HCT116 (cell line): ENCODE results near the gene PDE6H.

Experiments used
- EGR1 ChIP-seq: IDR thresholded peaks from 2 replicates; pipeline ENCODE4 v1.6.1; 2012; ENCODE audit warnings: low read depth
- EZH2phosphoT487 ChIP-seq: fragments of 200-600 bp; IDR thresholded peaks from 2 replicates; pipeline ENCODE4 v1.6.1; 2018; ENCODE audit warnings: antibody characterized with exemption, borderline replicate concordance
- JUND ChIP-seq: IDR thresholded peaks from 2 replicates; pipeline ENCODE4 v1.6.1; 2012
- POLR2A ChIP-seq: IDR thresholded peaks from 2 replicates; pipeline ENCODE4 v1.7.0; 2011; ENCODE audit warnings: borderline replicate concordance; ENCODE audit not compliant: insufficient read depth, insufficient read length; ENCODE audit errors: extremely low read depth
- POLR2AphosphoS5 ChIP-seq: IDR thresholded peaks from 2 replicates; pipeline ENCODE4 v1.6.1; 2011; ENCODE audit warnings: mild to moderate bottlenecking, low read depth, low read length, moderate library complexity
- SIN3A ChIP-seq: IDR thresholded peaks from 2 replicates; pipeline ENCODE4 v1.6.1; 2012; ENCODE audit warnings: low read depth
- SP1 ChIP-seq: IDR thresholded peaks from 2 replicates; pipeline ENCODE4 v1.6.1; 2012; ENCODE audit warnings: low read depth
- SRF ChIP-seq: IDR thresholded peaks from 2 replicates; pipeline ENCODE4 v1.6.1; 2012; ENCODE audit warnings: low read depth
- TCF7L2 ChIP-seq: IDR thresholded peaks from 2 replicates; pipeline ENCODE4 v1.7.0; 2011; ENCODE audit warnings: borderline replicate concordance, inconsistent platforms; ENCODE audit not compliant: insufficient read depth, insufficient read length; ENCODE audit errors: extremely low read depth
- TF ChIP-seq, protein P1 (sequence below), 3 experiments: fragments of 200-600 bp in 1 of 3; sonication (generic) in 1 of 3; IDR thresholded peaks in 2 of 3; conservative IDR thresholded peaks in 1 of 3; 2 replicates each; pipeline ENCODE4 v1.5.1; 2012 to 2017; ENCODE audit warnings: low read depth in 2 of 3, low read length in 2 of 3, antibody characterized with exemption in 1 of 3, borderline replicate concordance in 1 of 3, control low read depth in 1 of 3, mild to moderate bottlenecking in 1 of 3, mixed read lengths in 1 of 3, mixed run types in 1 of 3, moderate library complexity in 1 of 3; ENCODE audit not compliant: insufficient read depth in 1 of 3

DNA sequence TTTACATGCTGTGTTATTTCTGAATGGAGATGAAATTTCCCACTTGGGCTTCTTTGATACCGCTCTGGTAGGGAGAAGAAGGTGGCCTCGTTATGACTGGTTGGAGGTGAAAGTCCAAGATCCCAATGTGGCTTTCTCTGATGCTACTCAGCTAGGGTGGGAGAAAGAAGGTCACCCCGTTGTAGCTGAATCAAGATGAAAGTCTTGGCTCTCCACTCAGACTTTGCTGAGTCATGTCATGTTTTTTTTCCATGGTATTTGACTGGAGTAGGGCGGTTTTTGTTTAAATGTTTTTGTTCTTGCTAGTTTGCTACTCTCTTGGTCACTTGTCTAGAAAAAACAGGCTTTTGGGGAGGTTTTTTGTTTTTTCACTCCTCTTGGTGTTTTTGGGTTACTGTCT lies 2.4 kb upstream of the PDE6H start:
- TF ChIP-seq, protein P1, sequence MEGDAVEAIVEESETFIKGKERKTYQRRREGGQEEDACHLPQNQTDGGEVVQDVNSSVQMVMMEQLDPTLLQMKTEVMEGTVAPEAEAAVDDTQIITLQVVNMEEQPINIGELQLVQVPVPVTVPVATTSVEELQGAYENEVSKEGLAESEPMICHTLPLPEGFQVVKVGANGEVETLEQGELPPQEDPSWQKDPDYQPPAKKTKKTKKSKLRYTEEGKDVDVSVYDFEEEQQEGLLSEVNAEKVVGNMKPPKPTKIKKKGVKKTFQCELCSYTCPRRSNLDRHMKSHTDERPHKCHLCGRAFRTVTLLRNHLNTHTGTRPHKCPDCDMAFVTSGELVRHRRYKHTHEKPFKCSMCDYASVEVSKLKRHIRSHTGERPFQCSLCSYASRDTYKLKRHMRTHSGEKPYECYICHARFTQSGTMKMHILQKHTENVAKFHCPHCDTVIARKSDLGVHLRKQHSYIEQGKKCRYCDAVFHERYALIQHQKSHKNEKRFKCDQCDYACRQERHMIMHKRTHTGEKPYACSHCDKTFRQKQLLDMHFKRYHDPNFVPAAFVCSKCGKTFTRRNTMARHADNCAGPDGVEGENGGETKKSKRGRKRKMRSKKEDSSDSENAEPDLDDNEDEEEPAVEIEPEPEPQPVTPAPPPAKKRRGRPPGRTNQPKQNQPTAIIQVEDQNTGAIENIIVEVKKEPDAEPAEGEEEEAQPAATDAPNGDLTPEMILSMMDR (IDR thresholded peaks at IDR 0.05 in 2 of 3, conservative IDR thresholded peaks at IDR 0.05 in 1 of 3; ENCODE audit: borderline replicate concordance in 1 of 3, insufficient read depth in 1 of 3, low read depth in 2 of 3, low read length in 2 of 3): no peak
- TF ChIP-seq POLR2A (no peak), EGR1 (no peak), EZH2phosphoT487 (no peak), SP1 (no peak), TCF7L2 (no peak), JUND (no peak), POLR2AphosphoS5 (no peak), SRF (no peak), SIN3A (no peak)
